Adrenal gland (tissue), 12 donors: Measurements from ENCODE around the gene KRTAP5-2. TPM values are rescaled to one million over a fixed set of nuclear protein-coding genes. Genes with fewer than 3 reads are reported as not detected.

Experiments used
- DNase-seq, 7 donors: peaks; one replicate each; pipeline ENCODE4 v3.0.0-alpha.2; 2019 to 2020
- H3K27ac ChIP-seq, 5 donors: fragments of 200-600 bp; sonication (generic) in 4 of 5; 1 replicate in 3 of 5; 2 replicates in 2 of 5; pipeline versions ENCODE4 v1.5.1 to v1.8.0; 2016 to 2020; ENCODE audit warnings: mild to moderate bottlenecking in 1 of 5
- H3K27me3 ChIP-seq: fragments of 200-600 bp; 2 replicates; pipeline ENCODE4 v1.8.0; 2021
- H3K36me3 ChIP-seq, 2 donors: fragments of 200-600 bp; replicated peaks in 1 of 2; 1 replicate in 1 of 2; 2 replicates in 1 of 2; pipeline versions ENCODE4 v1.5.1 to v1.8.0; 2018 to 2022
- H3K4me1 ChIP-seq, 2 donors: fragments of 200-600 bp; replicated peaks in 1 of 2; 1 replicate in 1 of 2; 2 replicates in 1 of 2; pipeline versions ENCODE4 v1.5.1 to v1.8.0; 2018 to 2021
- H3K4me3 ChIP-seq, 4 donors: fragments of 200-600 bp; sonication (generic) in 3 of 4; one replicate each; pipeline ENCODE4 v1.5.1; 2016 to 2018
- H3K9me3 ChIP-seq, 3 donors: fragments of 200-600 bp; sonication (generic) in 1 of 3; replicated peaks in 1 of 3; 1 replicate in 2 of 3; 2 replicates in 1 of 3; pipeline versions ENCODE4 v1.5.1 to v1.8.0; 2016 to 2021
- CTCF ChIP-seq, 6 experiments: fragments of 450-650 bp in 4 of 6; fragments of 200-600 bp in 2 of 6; sonication (generic) in 1 of 6; IDR thresholded peaks; 1 replicate in 5 of 6; 2 replicates in 1 of 6; pipeline versions ENCODE4 v1.5.1 to v1.8.0; 2016 to 2021; ENCODE audit warnings: antibody characterized with exemption in 6 of 6, mild to moderate bottlenecking in 2 of 6, moderate library complexity in 1 of 6
- POLR2A ChIP-seq, 2 donors: fragments of 450-650 bp; IDR thresholded peaks; one replicate each; pipeline ENCODE4 v1.6.1; 2017; ENCODE audit warnings: antibody characterized with exemption in 2 of 2, mild to moderate bottlenecking in 2 of 2, moderate library complexity in 1 of 2
- WGBS, 4 donors: extraction: QIAGEN DNeasy Blood & Tissue Kit in 2 of 4; methylation state at CpG; one replicate each; pipeline versions ENCODE4 v1.1.5 to v1.1.7; 2013 to 2017; 5-methylcytosine and 5-hydroxymethylcytosine counted together
- intact Hi-C, 2 donors: fragments of 100-400 bp; cut with DNase I; formaldehyde crosslinking; loops; one replicate each; pipeline versions ENCODE4 v1.14.1 to v1.15.0; 2022 to 2023
- polyA plus RNA-seq, 3 donors: library from polyadenylated mRNA; stranded (reverse); fragments of 200-250 nt in 2 of 3; fragments of 350-450 nt in 1 of 3; fragmentation: Illumina TruSeq in 1 of 3; extraction: RNeasy Lipid Tissue Mini Kit (QIAGEN cat#74804) in 1 of 3; gene quantifications; one replicate each; pipeline ENCODE4 v1.2.3, GENCODE V29; 2013 to 2014
- total RNA-seq, 9 donors: library from RNA; depleted of rRNA in 4 of 9; stranded (reverse); fragments of >200 nt in 4 of 9; fragments of 120-200 nt in 1 of 9; fragmentation: NEBNext Ultra II Directional in 1 of 9; extraction: Animal tissue kit (Norgen Biotek cat#: 25700) in 1 of 9; gene quantifications; one replicate each; pipeline versions ENCODE4 v1.1.0 to v1.2.4, GENCODE V29; 2013 to 2023
- donor health status: healthy with polysubstance abuse.
- donor health status: Bipolar disorder and iron deficiency.
- donor health status: DM: yes; HTN: yes; CAD: no.
- donor health status: DM: no; HTN: no; CAD: no.
- donor health status: DM: no; HTN: no; CAD: no.
- donor health status: DM: yes; HTN: yes; CAD: no.

The KRTAP5-2 gene
- total and polyA plus RNA-seq, 12 donors, result not detected

GRCh38 chr11:1631066-1631568, 33.0 kb upstream of the KRTAP5-2 start:
- no peak for TF ChIP-seq CTCF (IDR thresholded peaks at IDR 0.05)
- peaks cover 19% of the 10 kb centered on the region for H3K27me3 ChIP-seq
- WGBS, 4 donors, result 58 to 78% (median 62%) methylated on average over 12 to 13 of the region's 13 CpGs
- no peak overlapping the region for H3K27ac ChIP-seq
- H3K4me1 ChIP-seq, result no peaks in the 10 kb centered on the region
- H3K36me3 ChIP-seq, result no peaks in the 10 kb centered on the region
- no peaks in the 10 kb centered on the region for H3K9me3 ChIP-seq
- DNase-seq, result no peak
- H3K4me3 ChIP-seq, result no peak overlapping the region
- intact Hi-C loops, result no loop called here

DNA sequence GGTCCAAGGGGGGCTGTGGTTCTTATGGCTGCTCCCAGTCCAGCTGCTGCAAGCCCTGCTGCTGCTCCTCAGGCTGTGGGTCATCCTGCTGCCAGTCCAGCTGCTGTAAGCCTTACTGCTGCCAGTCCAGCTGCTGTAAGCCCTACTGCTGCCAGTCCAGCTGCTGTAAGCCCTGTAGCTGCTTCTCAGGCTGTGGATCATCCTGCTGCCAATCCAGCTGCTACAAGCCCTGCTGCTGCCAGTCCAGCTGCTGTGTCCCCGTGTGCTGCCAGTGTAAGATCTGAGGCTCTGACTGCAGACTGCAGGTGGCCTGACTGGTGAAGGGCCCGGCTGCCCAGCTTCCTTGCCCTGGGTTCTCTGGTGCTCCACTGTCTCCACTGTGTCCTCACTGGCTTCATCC, 32.2 kb upstream of the KRTAP5-2 start:
- Histone ChIP-seq H3K36me3 (no peaks in the 10 kb centered on the region), H3K4me3 (no peak overlapping the region), H3K27me3 (peaks cover 20% of the 10 kb centered on the region), H3K4me1 (no peaks in the 10 kb centered on the region), H3K9me3 (no peaks in the 10 kb centered on the region), H3K27ac (no peak overlapping the region)
- intact Hi-C loops, result no loop called here
- 49 to 80% (median 69%) methylated on average over 1 to 2 of the region's 2 CpGs for WGBS, 4 donors
- TF ChIP-seq POLR2A (IDR thresholded peaks at IDR 0.05), result no peak
- no peak for TF ChIP-seq CTCF (IDR thresholded peaks at IDR 0.05)
- no peak for DNase-seq

DNA sequence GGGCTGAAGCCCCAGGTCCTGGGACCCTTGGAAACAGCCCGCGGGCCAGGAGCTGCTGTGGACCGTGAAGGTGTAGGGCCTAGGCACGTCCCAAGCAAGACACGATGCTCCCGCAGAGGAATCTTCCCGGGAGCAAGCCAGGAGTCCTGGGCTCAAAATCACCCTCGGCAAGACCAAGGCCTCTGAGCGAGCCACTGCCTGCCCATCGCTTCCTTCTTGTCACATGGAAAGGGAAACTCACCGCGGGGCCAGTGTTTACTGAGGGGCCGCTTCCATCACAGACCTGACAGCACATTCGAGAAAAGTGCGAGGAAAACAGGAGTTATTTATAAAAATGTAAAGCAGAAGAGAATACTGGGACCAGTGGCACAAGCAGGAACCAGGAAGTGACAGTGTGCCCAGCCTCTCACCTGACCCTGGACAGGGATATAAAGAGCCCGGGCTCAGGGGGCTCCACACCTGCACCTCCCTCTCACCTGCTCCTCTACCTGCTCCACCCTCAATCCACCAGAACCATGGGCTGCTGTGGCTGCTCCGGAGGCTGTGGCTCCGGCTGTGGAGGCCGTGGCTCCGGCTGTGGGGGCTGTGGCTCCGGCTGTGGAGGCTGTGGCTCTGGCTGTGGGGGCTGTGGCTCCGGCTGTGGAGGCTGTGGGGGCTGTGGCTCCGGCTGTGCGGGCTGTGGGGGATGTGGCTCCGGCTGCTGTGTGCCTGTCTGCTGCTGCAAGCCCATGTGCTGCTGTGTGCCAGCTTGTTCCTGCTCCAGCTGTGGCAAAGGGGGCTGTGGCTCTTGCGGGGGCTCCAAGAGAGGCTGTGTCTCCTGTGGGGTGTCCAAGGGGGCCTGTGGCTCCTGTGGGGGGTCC, 31.5 kb upstream of the KRTAP5-2 start, which contains the start of gene KRTAP5-5:
Gene KRTAP5-5, plus strand, starts transcription at position 450 of the 860 bp plus-strand sequence. Its CDS starts 66 bp downstream, at position 516.
- peaks cover 20% of the 10 kb centered on the region for H3K27me3 ChIP-seq
- no peaks in the 10 kb centered on the region for H3K36me3 ChIP-seq
- H3K4me3 ChIP-seq, result no peak within 1 kb of the TSS
- no peaks in the 10 kb centered on the region for H3K9me3 ChIP-seq
- intact Hi-C loops, result loop anchor here in 1 of 2 donors (5.0 kb wide), 1 partner anchor 82 kb away; no protein-coding TSS in a partner anchor
- TF ChIP-seq POLR2A (IDR thresholded peaks at IDR 0.05) (no peak), CTCF (IDR thresholded peaks at IDR 0.05) (no peak)
- 68 to 78% (median 71%) methylated on average over 9 to 25 of the region's 26 CpGs for WGBS, 4 donors
- H3K27ac ChIP-seq, result no peak within 1 kb of the TSS
- H3K4me1 ChIP-seq, result no peaks in the 10 kb centered on the region
- DNase-seq, result no peak

GRCh38 chr11:1628506-1629325, 30.6 kb upstream of the KRTAP5-2 start:
- 28 to 53% (median 33%) methylated on average over 9 to 35 of the region's 35 CpGs for WGBS, 4 donors
- Histone ChIP-seq H3K27ac (no peak overlapping the region), H3K4me3 (no peak overlapping the region), H3K27me3 (peaks cover 20% of the 10 kb centered on the region), H3K9me3 (no peaks in the 10 kb centered on the region), H3K4me1 (no peaks in the 10 kb centered on the region), H3K36me3 (no peaks in the 10 kb centered on the region)
- intact Hi-C loops, result loop anchor here in 1 of 2 donors (5.0 kb wide), 1 partner anchor 81 kb away; no protein-coding TSS in a partner anchor
- peak; percentile 29 to 67 (median 54) for DNase-seq
- TF ChIP-seq CTCF (IDR thresholded peaks at IDR 0.05), result peak; percentile 62 to 89 (median 70)
- no peak for TF ChIP-seq POLR2A (IDR thresholded peaks at IDR 0.05)
